NAMALWA (cell line): ENCODE results near the gene ATF7.

Experiments
- DNase-seq: peaks from one replicate; pipeline ENCODE4 v3.0.0-alpha.2; 2015; ENCODE audit warnings: low spot score

ATF7 gene

GRCh38 chr12:53500142-53500775, 125.9 kb downstream of the ATF7 start:
- peak; percentile 63 for DNase-seq

GRCh38 chr12:53499266-53500141, 126.7 kb downstream of the ATF7 start, which contains the start of gene MAP3K12:
Gene MAP3K12 (minus strand): TSS chr12:53499458. CDS start chr12:53487391, 12,067 bp downstream.
- peak; percentile 61 for DNase-seq

DNA sequence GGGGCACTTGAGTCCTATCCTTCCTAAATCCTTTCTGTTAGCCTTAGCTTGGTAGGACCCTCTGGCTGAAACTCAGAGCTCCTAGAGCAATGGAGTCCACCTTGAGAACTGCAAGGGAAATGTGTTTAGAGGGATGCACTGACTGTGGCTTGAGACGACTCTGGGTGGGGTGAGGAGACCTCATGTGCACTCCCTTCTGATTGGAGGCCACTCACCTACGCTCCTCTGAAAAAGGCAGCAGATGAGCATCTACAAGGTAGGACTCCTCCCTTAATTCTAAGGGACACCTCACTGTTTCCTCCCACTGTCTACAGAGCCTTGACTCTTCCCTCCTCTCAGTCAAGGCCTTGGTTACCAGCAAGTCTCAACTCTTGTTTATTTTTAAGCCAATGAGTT, 127.9 kb downstream of the ATF7 start:
- no peak for DNase-seq

DNA sequence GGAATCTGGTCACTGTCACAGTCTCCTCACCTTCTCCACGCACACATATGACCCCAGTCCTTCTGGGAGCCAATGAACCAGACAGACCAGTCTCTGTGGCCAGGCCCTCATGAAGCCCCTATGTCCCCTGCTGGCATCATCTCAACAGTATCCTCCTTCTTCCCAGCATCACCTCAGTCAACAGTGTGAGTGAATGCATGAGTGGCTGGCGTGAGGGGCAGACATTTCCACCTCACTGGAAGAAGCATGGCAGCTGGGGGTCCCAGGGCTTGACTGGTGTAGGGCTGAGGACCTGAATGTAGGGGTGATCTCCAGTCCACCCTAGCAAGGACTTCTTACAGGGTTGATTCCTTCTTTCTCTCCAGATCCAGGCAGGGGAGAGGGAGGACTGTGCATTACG, 128.7 kb downstream of the ATF7 start:
- no peak for DNase-seq

DNA sequence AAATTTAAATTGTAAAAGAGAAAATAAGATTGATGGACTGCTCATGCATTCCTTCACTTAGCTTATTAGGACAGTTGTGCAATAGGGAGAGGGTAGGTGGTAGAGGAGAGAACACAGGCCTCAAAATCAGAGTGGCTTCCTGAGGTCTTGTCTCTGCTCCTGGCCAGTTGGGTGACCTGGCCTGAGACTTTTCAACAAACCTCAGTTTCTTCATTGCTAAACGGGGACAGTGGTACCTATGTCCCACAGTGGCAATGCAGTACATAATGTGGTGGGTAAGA, 129.5 kb downstream of the ATF7 start:
- DNase-seq = no peak

- no peak for DNase-seq
Measured at GRCh38 chr12:53495903-53496751, 130.1 kb downstream of the ATF7 start.

GRCh38 chr12:53493610-53494391, 132.4 kb downstream of the ATF7 start:
- peak; percentile 48 for DNase-seq

- DNase-seq = peak; percentile 90
Measured at GRCh38 chr12:53492830-53493609, 133.2 kb downstream of the ATF7 start.

GRCh38 chr12:53492188-53492587, 134.0 kb downstream of the ATF7 start:
- DNase-seq = peak; percentile 34

GRCh38 chr12:53489242-53489864, 136.8 kb downstream of the ATF7 start:
- no peak for DNase-seq

GRCh38 chr12:53486736-53487487, 139.3 kb downstream of the ATF7 start:
- DNase-seq = no peak

DNA sequence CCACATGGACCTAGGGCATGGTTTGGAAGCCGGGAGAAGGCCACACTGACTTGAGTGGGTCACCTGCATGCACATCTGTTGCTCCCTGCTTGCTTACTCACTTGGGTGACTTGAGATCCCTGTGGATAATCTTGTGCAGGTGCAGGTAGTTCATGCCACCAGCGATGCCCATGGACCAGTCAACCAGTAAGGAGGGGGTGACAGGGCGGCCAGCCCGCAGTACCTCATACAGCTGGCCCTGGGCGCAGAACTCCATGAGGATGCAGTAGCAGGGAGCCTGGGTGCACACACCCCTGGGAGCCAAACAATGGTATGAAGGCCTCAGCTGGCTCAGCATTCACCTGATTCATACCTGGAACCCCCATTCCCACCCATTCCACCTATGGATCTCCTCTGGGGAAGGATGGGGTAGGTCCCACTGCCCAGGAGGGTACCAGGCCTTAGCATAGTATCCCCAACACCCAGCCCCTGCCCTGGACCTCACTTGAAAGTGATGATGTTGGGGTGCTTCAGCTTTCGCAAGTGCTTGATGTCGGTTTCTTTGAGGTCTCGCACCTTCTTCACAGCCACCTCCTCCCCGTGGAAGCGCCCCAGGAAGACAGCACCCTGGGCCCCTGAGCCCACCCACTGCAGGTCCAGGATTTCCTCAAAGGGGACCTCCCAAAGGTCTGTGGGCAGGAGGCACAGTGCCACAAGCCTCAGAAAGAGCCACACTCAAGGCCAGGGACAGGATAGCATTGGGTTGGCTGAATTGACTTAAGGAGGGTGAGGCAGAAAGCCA, 140.0 kb downstream of the ATF7 start:
- no peak for DNase-seq

DNA sequence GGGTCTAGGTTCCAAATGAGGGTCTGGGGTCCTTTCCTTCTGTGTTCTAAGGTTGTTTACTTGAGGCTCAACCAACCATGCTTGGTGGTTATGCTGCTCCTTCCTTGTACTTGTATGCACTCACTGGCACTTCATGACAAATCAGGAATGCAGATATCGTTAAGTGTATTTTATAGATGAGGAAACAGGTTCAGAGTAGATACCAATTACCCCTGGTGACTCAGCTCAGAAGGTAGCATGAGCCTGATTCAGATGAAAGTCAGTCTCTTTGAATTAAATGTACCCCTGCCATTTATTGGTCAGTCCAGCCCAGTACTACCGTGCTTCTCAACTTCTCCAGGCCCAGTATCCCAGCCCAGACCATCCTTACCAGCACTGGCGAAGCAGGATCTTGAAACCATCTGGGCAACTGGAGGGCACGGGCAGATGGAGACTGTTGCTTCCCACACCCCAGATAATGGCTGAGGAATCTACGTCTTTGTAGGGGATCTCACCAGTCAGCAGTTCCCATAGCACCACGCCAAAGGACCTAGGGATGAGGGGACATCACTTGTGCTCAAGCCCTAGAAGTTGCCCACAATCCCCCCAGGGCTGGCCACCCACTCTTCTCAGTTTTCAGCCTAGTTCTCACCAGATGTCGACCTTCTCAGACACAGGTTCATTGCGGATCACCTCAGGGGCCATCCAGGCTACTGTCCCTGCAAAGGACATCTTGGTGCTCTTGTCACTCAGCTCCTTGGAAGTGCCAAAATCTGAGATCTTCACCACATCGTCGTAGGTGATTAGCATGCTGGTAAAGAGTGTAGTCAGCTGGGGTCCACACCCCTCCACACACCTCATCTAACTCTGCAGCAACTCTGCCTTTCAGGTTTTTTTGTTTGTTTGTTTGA, 141.3 kb downstream of the ATF7 start:
- DNase-seq = no peak

DNA sequence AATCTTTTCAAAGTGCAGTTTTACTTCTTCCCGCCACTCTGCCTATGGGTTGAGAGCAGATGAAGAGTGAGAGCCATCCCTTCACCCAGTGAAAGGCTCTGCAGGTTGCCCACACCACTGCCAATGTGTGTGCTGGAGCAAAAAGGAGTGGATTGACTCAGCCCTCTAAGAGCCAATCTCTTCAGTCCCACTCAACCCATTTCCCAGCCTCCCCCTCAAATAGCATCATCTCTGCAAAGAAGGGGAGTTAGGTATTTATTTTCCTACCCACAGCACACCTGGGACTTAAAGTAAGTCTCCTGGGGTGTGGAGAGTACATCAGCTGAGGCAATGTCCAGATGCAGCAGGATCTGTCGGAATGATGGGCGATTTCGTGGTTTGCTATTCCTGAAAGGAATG, 142.2 kb downstream of the ATF7 start:
- DNase-seq = no peak

DNA sequence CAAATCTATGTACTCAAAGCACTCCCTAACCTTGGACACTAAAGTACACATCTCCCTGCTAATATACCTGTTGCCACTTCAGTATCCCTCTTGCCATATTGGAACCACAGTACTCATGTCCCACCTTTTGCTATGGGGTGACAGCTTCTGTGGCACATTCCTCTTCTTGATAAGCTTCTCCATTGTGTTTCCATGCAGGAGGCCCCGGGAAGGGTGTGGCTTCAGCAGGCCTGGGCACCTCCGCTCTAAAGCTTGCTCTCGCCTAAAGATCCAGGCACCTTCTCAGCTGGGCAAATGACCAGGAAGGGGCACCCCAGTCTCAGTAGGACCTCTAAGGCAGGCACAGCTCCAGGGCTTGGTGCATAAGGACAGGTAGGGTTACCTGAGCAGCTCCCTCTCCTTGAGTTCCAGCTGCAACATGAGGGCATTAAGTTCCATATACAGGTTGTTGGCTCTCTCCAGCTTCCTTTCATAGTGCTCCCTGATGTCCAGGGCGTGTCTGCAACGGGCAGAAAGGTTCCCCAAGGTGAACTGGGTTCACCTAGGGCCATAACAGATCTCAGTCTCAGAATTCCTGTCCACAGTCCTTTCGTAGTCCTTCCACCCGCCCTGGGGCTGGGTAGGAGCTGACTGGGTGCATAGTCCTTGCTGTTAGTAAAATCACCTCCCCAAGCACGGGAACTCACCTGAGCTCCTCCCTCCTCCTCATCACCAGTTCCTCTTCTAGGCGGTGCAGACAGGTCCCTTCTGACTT, 142.8 kb downstream of the ATF7 start:
- DNase-seq = no peak

- no peak for DNase-seq
Measured at GRCh38 chr12:53482626-53483168, 143.5 kb downstream of the ATF7 start.
